DMS 273 treated with DMSO at 0.1 percent for 48 hours (cell line): ENCODE data around the gene ACAD9.
A peak's percentile ranks its signal among the peaks of the same experiment; 100 is the strongest.
"Not testable (repeated sequence)": the region's sequence is repeated elsewhere in the genome, so short reads cannot be mapped to it uniquely, and the experiment has no call there.

ENCODE experiments used
- DNase-seq: peaks from one replicate; lab custom pipeline; 2025; lab: John Stamatoyannopoulos, UW

The ACAD9 gene

GRCh38 chr3:128879125-128879969 is at the start of gene ACAD9:
Gene ACAD9 (plus strand): TSS chr3:128879620. CDS start chr3:128879692, 72 bp downstream.
- peak; percentile 92 for DNase-seq

- DNase-seq: not testable (repeated sequence)
Measured at GRCh38 chr3:128829925-128830625, 49.3 kb upstream of the ACAD9 start.

- not testable (repeated sequence) for DNase-seq
Measured at GRCh38 chr3:128830762-128831161, 48.7 kb upstream of the ACAD9 start.

GRCh38 chr3:128832979-128833378 is 46.4 kb upstream of the ACAD9 start:
- not testable (repeated sequence) for DNase-seq

GRCh38 chr3:128835096-128835495 is 44.3 kb upstream of the ACAD9 start:
- DNase-seq: no peak

- DNase-seq: no peak
Measured at GRCh38 chr3:128841926-128842920, 37.2 kb upstream of the ACAD9 start.

GRCh38 chr3:128844502-128844901 is 34.9 kb upstream of the ACAD9 start:
- DNase-seq: no peak

GRCh38 chr3:128845119-128845777 is 34.2 kb upstream of the ACAD9 start:
- DNase-seq: no peak

- DNase-seq: peak; percentile 78
Measured at GRCh38 chr3:128845778-128846485, 33.5 kb upstream of the ACAD9 start.

GRCh38 chr3:128846486-128846891 is 32.9 kb upstream of the ACAD9 start:
- DNase-seq: no peak

- DNase-seq: no peak
Measured at GRCh38 chr3:128847666-128848370, 31.6 kb upstream of the ACAD9 start.

GRCh38 chr3:128848936-128849335 is 30.5 kb upstream of the ACAD9 start:
- DNase-seq: no peak

GRCh38 chr3:128849911-128850455 is 29.4 kb upstream of the ACAD9 start:
- no peak for DNase-seq

GRCh38 chr3:128850544-128850943 is 28.9 kb upstream of the ACAD9 start:
- DNase-seq: no peak

GRCh38 chr3:128851601-128852000 is 27.8 kb upstream of the ACAD9 start:
- no peak for DNase-seq

GRCh38 chr3:128853826-128854225 is 25.6 kb upstream of the ACAD9 start:
- no peak for DNase-seq

GRCh38 chr3:128854475-128854874 is 24.9 kb upstream of the ACAD9 start:
- DNase-seq: no peak

GRCh38 chr3:128855569-128855968 is 23.9 kb upstream of the ACAD9 start:
- DNase-seq: no peak

- DNase-seq: no peak
Measured at GRCh38 chr3:128858167-128858566, 21.3 kb upstream of the ACAD9 start.

GRCh38 chr3:128859630-128860029 is 19.8 kb upstream of the ACAD9 start:
- no peak for DNase-seq
